ENCODE results near the gene KCNQ4. TPM values are rescaled to one million over a fixed set of nuclear protein-coding genes. Genes with fewer than 3 reads are reported as not detected.
A peak's percentile ranks its signal among the peaks of the same experiment; 100 is the strongest.

KCNQ4 gene
- total RNA-seq, 1 donor from 2014 or later = under 0.01 TPM

- no peak for DNase-seq (ENCODE audit: low read depth)
- no peak overlapping the region for H3K4me3 ChIP-seq (ENCODE audit: low read depth, low read length)
- no peak for TF ChIP-seq CTCF (IDR thresholded peaks at IDR 0.05; ENCODE audit: insufficient read depth, low read length, severe bottlenecking)
- H3K27me3 ChIP-seq (ENCODE audit: control insufficient read depth, insufficient read depth, low read length) = no peaks in the 10 kb centered on the region
- no peak for FAIRE-seq
- no peaks in the 10 kb centered on the region for H3K36me3 ChIP-seq (ENCODE audit: control insufficient read depth, insufficient read depth, low read length)
Measured at GRCh38 chr1:40856656-40857302, 73.2 kb downstream of the KCNQ4 start.

- Histone ChIP-seq H3K4me3 (ENCODE audit: low read depth, low read length) (no peak overlapping the region), H3K36me3 (ENCODE audit: control insufficient read depth, insufficient read depth, low read length) (no peaks in the 10 kb centered on the region), H3K27me3 (ENCODE audit: control insufficient read depth, insufficient read depth, low read length) (no peaks in the 10 kb centered on the region)
- no peak for DNase-seq (ENCODE audit: low read depth)
- TF ChIP-seq CTCF (IDR thresholded peaks at IDR 0.05; ENCODE audit: insufficient read depth, low read length, severe bottlenecking) = no peak
- FAIRE-seq = no peak
Measured at GRCh38 chr1:40857737-40858136, 74.2 kb downstream of the KCNQ4 start.

GRCh38 chr1:40858856-40859416, 75.3 kb downstream of the KCNQ4 start:
- FAIRE-seq = no peak
- DNase-seq (ENCODE audit: low read depth) = no peak
- no peak for TF ChIP-seq CTCF (IDR thresholded peaks at IDR 0.05; ENCODE audit: insufficient read depth, low read length, severe bottlenecking)
- H3K36me3 ChIP-seq (ENCODE audit: control insufficient read depth, insufficient read depth, low read length) = no peaks in the 10 kb centered on the region
- H3K4me3 ChIP-seq (ENCODE audit: low read depth, low read length) = no peak overlapping the region
- no peaks in the 10 kb centered on the region for H3K27me3 ChIP-seq (ENCODE audit: control insufficient read depth, insufficient read depth, low read length)

GRCh38 chr1:40860706-40861223, 77.2 kb downstream of the KCNQ4 start:
- no peaks in the 10 kb centered on the region for H3K36me3 ChIP-seq (ENCODE audit: control insufficient read depth, insufficient read depth, low read length)
- FAIRE-seq = no peak
- no peak for DNase-seq (ENCODE audit: low read depth)
- no peaks in the 10 kb centered on the region for H3K27me3 ChIP-seq (ENCODE audit: control insufficient read depth, insufficient read depth, low read length)
- no peak for TF ChIP-seq CTCF (IDR thresholded peaks at IDR 0.05; ENCODE audit: insufficient read depth, low read length, severe bottlenecking)
- H3K4me3 ChIP-seq (ENCODE audit: low read depth, low read length) = peak overlapping the region; percentile 54

- no peaks in the 10 kb centered on the region for H3K36me3 ChIP-seq (ENCODE audit: control insufficient read depth, insufficient read depth, low read length)
- peak overlapping the region; percentile 54 for H3K4me3 ChIP-seq (ENCODE audit: low read depth, low read length)
- no peaks in the 10 kb centered on the region for H3K27me3 ChIP-seq (ENCODE audit: control insufficient read depth, insufficient read depth, low read length)
- FAIRE-seq (no peak), DNase-seq (ENCODE audit: low read depth) (no peak)
- TF ChIP-seq CTCF (IDR thresholded peaks at IDR 0.05; ENCODE audit: insufficient read depth, low read length, severe bottlenecking) = no peak
Measured at GRCh38 chr1:40861224-40862003, 77.8 kb downstream of the KCNQ4 start.

Data from bronchial epithelial cell (primary cell).